Left renal cortex interstitium (tissue), 4 donors: Measurements from ENCODE around the gene DDX54. TPM values are rescaled to one million over a fixed set of nuclear protein-coding genes. Genes with fewer than 3 reads are reported as not detected.
"Not testable (repeated sequence)": the region's sequence is repeated elsewhere in the genome, so short reads cannot be mapped to it uniquely, and the experiment has no call there.

Experiments
- DNase-seq, 4 donors: peaks; one replicate each; pipeline ENCODE4 v3.0.0-alpha.2; 2013; ENCODE audit warnings: low read depth in 4 of 4, low spot score in 2 of 4, missing footprints in 1 of 4
- polyA plus RNA-seq, 4 donors: library from polyadenylated mRNA; unstranded; fragments of 120-200 nt; gene quantifications; one replicate each; pipeline ENCODE4 v1.2.1, GENCODE V29; 2013; ENCODE audit not compliant: insufficient read length in 4 of 4

The DDX54 gene
- polyA plus RNA-seq, 4 donors = 65.9 to 94.7 (median 85.8) TPM

GRCh38 chr12:113221181-113221996 is 36.1 kb upstream of the DDX54 start, which contains the start of gene TPCN1:
Gene TPCN1 (plus strand): TSS chr12:113221464. CDS start chr12:113226853, 5,389 bp downstream.
- peak; percentile 100 for DNase-seq

- DNase-seq = no peak
These were observed 35.4 kb upstream of the DDX54 start for GRCh38 chr12:113220593-113221180.

GRCh38 chr12:113216027-113216426 is 30.7 kb upstream of the DDX54 start:
- no peak for DNase-seq

- DNase-seq = no peak
These were observed 29.7 kb upstream of the DDX54 start for GRCh38 chr12:113214895-113215400.

GRCh38 chr12:113211160-113211559 is 25.9 kb upstream of the DDX54 start:
- DNase-seq = no peak

- no peak for DNase-seq
These were observed 23.0 kb upstream of the DDX54 start for GRCh38 chr12:113208041-113208934.

GRCh38 chr12:113207613-113208040 is 22.3 kb upstream of the DDX54 start:
- no peak for DNase-seq

GRCh38 chr12:113206802-113207201 is 21.5 kb upstream of the DDX54 start:
- not testable (repeated sequence) for DNase-seq

GRCh38 chr12:113204804-113205203 is 19.5 kb upstream of the DDX54 start:
- DNase-seq = no peak

GRCh38 chr12:113203852-113204760 is 18.8 kb upstream of the DDX54 start:
- DNase-seq = no peak

- no peak for DNase-seq
These were observed 17.2 kb upstream of the DDX54 start for GRCh38 chr12:113202300-113203075.

GRCh38 chr12:113201187-113202177 is 16.2 kb upstream of the DDX54 start:
- DNase-seq = no peak

GRCh38 chr12:113200021-113200797 is 14.9 kb upstream of the DDX54 start:
- DNase-seq = no peak

- DNase-seq = no peak
These were observed 13.0 kb upstream of the DDX54 start for GRCh38 chr12:113198296-113198695.

GRCh38 chr12:113197518-113198077 is 12.3 kb upstream of the DDX54 start:
- no peak for DNase-seq

GRCh38 chr12:113196990-113197389 is 11.7 kb upstream of the DDX54 start:
- DNase-seq = peak in 1 of 4 donors; percentile 66

- no peak for DNase-seq
These were observed 11.3 kb upstream of the DDX54 start for GRCh38 chr12:113196582-113196981.
